ENCODE measurements around the gene CYP2S1.
"Not testable (repeated sequence)": the region's sequence is repeated elsewhere in the genome, so short reads cannot be mapped to it uniquely, and the experiment has no call there.

CYP2S1 gene

GRCh38 chr19:41192574-41193429 lies at the start of gene CYP2S1:
CYP2S1 (plus strand) TSS chr19:41193219; CDS start chr19:41193265, 46 bp downstream.
- Histone ChIP-seq H3K4me1 (peaks cover 26% of the 10 kb centered on the region), H3K9me3 (no peaks in the 10 kb centered on the region), H3K36me3 (replicated peaks) (no peaks in the 10 kb centered on the region), H3K27me3 (ENCODE audit: low read depth) (no peaks in the 10 kb centered on the region), H3K4me3 (peak within 1 kb of the TSS; percentile 56)
- peak; percentile 49 to 79 for DNase-seq (ENCODE audit: low spot score in 2 of 2)
- in situ Hi-C loops (cut with MboI; ENCODE audit: low sequenced_read_pairs) = no loop called here

- Histone ChIP-seq H3K9me3 (no peaks in the 10 kb centered on the region), H3K27me3 (ENCODE audit: low read depth) (peaks cover 3% of the 10 kb centered on the region; the same call in 1 of the 2 replicates), H3K4me1 (no peaks in the 10 kb centered on the region), H3K4me3 (no peak overlapping the region), H3K36me3 (replicated peaks) (no peaks in the 10 kb centered on the region)
- in situ Hi-C loops (cut with MboI; ENCODE audit: low sequenced_read_pairs) = loop anchor here (10.0 kb wide), 2 partner anchors 170 to 480 kb away; no protein-coding TSS in a partner anchor
- DNase-seq (ENCODE audit: low spot score in 2 of 2) = peak; percentile 60 to 90
Measured at GRCh38 chr19:41144403-41144802, 48.6 kb upstream of the CYP2S1 start.

- no peak for DNase-seq (ENCODE audit: low spot score in 2 of 2)
Measured at GRCh38 chr19:41149831-41150230, 43.2 kb upstream of the CYP2S1 start.

GRCh38 chr19:41150986-41151385 lies 42.0 kb upstream of the CYP2S1 start:
- H3K36me3 ChIP-seq (replicated peaks); H3K4me1 ChIP-seq; H3K27me3 ChIP-seq (ENCODE audit: low read depth); H3K4me3 ChIP-seq; in situ Hi-C loops (cut with MboI; ENCODE audit: low sequenced_read_pairs); DNase-seq (ENCODE audit: low spot score in 2 of 2); H3K9me3 ChIP-seq: not testable (repeated sequence)

More at GRCh38 chr19:41149831-41150230, 43.2 kb upstream of the CYP2S1 start:
- Histone ChIP-seq H3K4me1 (no peaks in the 10 kb centered on the region), H3K9me3 (no peaks in the 10 kb centered on the region), H3K27me3 (ENCODE audit: low read depth) (peaks cover 3% of the 10 kb centered on the region; the same call in 1 of the 2 replicates), H3K36me3 (replicated peaks) (no peaks in the 10 kb centered on the region), H3K4me3 (no peak overlapping the region)
- in situ Hi-C loops (cut with MboI; ENCODE audit: low sequenced_read_pairs) = loop anchor here (10.0 kb wide), 2 partner anchors 175 to 485 kb away; no protein-coding TSS in a partner anchor

- in situ Hi-C loops (cut with MboI; ENCODE audit: low sequenced_read_pairs) = no loop called here
- Histone ChIP-seq H3K9me3 (no peaks in the 10 kb centered on the region), H3K36me3 (replicated peaks) (no peaks in the 10 kb centered on the region), H3K4me3 (no peak overlapping the region), H3K4me1 (no peaks in the 10 kb centered on the region), H3K27me3 (ENCODE audit: low read depth) (no peaks in the 10 kb centered on the region; the same call in 1 of the 2 replicates)
- no peak for DNase-seq (ENCODE audit: low spot score in 2 of 2)
Measured at GRCh38 chr19:41154060-41154459, 39.0 kb upstream of the CYP2S1 start.

- Histone ChIP-seq H3K4me3 (no peak overlapping the region), H3K36me3 (replicated peaks) (no peaks in the 10 kb centered on the region), H3K4me1 (no peaks in the 10 kb centered on the region), H3K27me3 (ENCODE audit: low read depth) (no peaks in the 10 kb centered on the region; the same call in 1 of the 2 replicates), H3K9me3 (no peaks in the 10 kb centered on the region)
- DNase-seq (ENCODE audit: low spot score in 2 of 2) = no peak
- in situ Hi-C loops (cut with MboI; ENCODE audit: low sequenced_read_pairs) = no loop called here
Measured at GRCh38 chr19:41156207-41156606, 36.8 kb upstream of the CYP2S1 start.

- Histone ChIP-seq H3K4me3 (no peak overlapping the region), H3K4me1 (no peaks in the 10 kb centered on the region), H3K27me3 (ENCODE audit: low read depth) (no peaks in the 10 kb centered on the region; the same call in 1 of the 2 replicates), H3K9me3 (no peaks in the 10 kb centered on the region), H3K36me3 (replicated peaks) (no peaks in the 10 kb centered on the region)
- in situ Hi-C loops (cut with MboI; ENCODE audit: low sequenced_read_pairs) = no loop called here
- no peak for DNase-seq (ENCODE audit: low spot score in 2 of 2)
Measured at GRCh38 chr19:41159881-41160280, 33.1 kb upstream of the CYP2S1 start.

GRCh38 chr19:41161903-41162302 lies 31.1 kb upstream of the CYP2S1 start:
- DNase-seq (ENCODE audit: low spot score in 2 of 2) = peak in 1 of 2 experiments; percentile 56
- Histone ChIP-seq H3K4me1 (no peaks in the 10 kb centered on the region), H3K4me3 (no peak overlapping the region), H3K9me3 (no peaks in the 10 kb centered on the region), H3K36me3 (replicated peaks) (no peaks in the 10 kb centered on the region), H3K27me3 (ENCODE audit: low read depth) (no peaks in the 10 kb centered on the region)
- in situ Hi-C loops (cut with MboI; ENCODE audit: low sequenced_read_pairs) = no loop called here

- no peaks in the 10 kb centered on the region for H3K9me3 ChIP-seq
- no peaks in the 10 kb centered on the region for H3K36me3 ChIP-seq (replicated peaks)
- no peak overlapping the region for H3K4me3 ChIP-seq
- no peaks in the 10 kb centered on the region for H3K27me3 ChIP-seq (ENCODE audit: low read depth)
- DNase-seq (ENCODE audit: low spot score in 2 of 2) = no peak
- H3K4me1 ChIP-seq = no peaks in the 10 kb centered on the region
- in situ Hi-C loops (cut with MboI; ENCODE audit: low sequenced_read_pairs) = no loop called here
Measured at GRCh38 chr19:41166944-41167804, 25.8 kb upstream of the CYP2S1 start.

- no peaks in the 10 kb centered on the region for H3K36me3 ChIP-seq (replicated peaks)
- no peaks in the 10 kb centered on the region for H3K27me3 ChIP-seq (ENCODE audit: low read depth)
- H3K9me3 ChIP-seq = no peaks in the 10 kb centered on the region
- in situ Hi-C loops (cut with MboI; ENCODE audit: low sequenced_read_pairs) = no loop called here
- peaks cover 3% of the 10 kb centered on the region for H3K4me1 ChIP-seq
- no peak overlapping the region for H3K4me3 ChIP-seq
- DNase-seq (ENCODE audit: low spot score in 2 of 2) = no peak
Measured at GRCh38 chr19:41172297-41173164, 20.5 kb upstream of the CYP2S1 start.

GRCh38 chr19:41174297-41174928 lies 18.6 kb upstream of the CYP2S1 start:
- H3K4me3 ChIP-seq = no peak overlapping the region
- no peaks in the 10 kb centered on the region for H3K27me3 ChIP-seq (ENCODE audit: low read depth)
- peaks cover 3% of the 10 kb centered on the region for H3K4me1 ChIP-seq
- DNase-seq (ENCODE audit: low spot score in 2 of 2) = no peak
- H3K9me3 ChIP-seq = no peaks in the 10 kb centered on the region
- in situ Hi-C loops (cut with MboI; ENCODE audit: low sequenced_read_pairs) = no loop called here
- no peaks in the 10 kb centered on the region for H3K36me3 ChIP-seq (replicated peaks)

GRCh38 chr19:41175801-41176777 lies 16.9 kb upstream of the CYP2S1 start:
- Histone ChIP-seq H3K4me1 (peaks cover 3% of the 10 kb centered on the region), H3K36me3 (replicated peaks) (no peaks in the 10 kb centered on the region), H3K27me3 (ENCODE audit: low read depth) (no peaks in the 10 kb centered on the region), H3K4me3 (no peak overlapping the region), H3K9me3 (no peaks in the 10 kb centered on the region)
- DNase-seq (ENCODE audit: low spot score in 2 of 2) = peak; percentile 25 to 72
- in situ Hi-C loops (cut with MboI; ENCODE audit: low sequenced_read_pairs) = no loop called here
